Coronary artery (tissue), 2 donors: Measurements from ENCODE around the gene EFNA2.

Experiments used
- DNase-seq: peaks from one replicate; pipeline ENCODE4 v3.0.0-alpha.2; 2017; ENCODE audit warnings: low spot score
- H3K27ac ChIP-seq, 2 donors: fragments of 200-600 bp; sonication (generic); one replicate each; pipeline ENCODE4 v1.5.1; 2016 to 2019
- H3K4me3 ChIP-seq: fragments of 200-600 bp; sonication (generic); 2 replicates; pipeline ENCODE4 v1.5.1; 2016; ENCODE audit warnings: mild to moderate bottlenecking, moderate library complexity
- TF ChIP-seq, protein P1 (sequence below): fragments of 200-600 bp; sonication (generic); IDR thresholded peaks from one replicate; pipeline ENCODE4 v1.5.1; 2019; ENCODE audit warnings: antibody characterized with exemption

Gene EFNA2

GRCh38 chr19:1249990-1250436 lies 35.7 kb upstream of the EFNA2 start:
- DNase-seq: no peak
- Histone ChIP-seq H3K27ac (peak overlapping the region; percentile 93 to 100), H3K4me3 (peak overlapping the region; percentile 96)
- TF ChIP-seq, protein P1, sequence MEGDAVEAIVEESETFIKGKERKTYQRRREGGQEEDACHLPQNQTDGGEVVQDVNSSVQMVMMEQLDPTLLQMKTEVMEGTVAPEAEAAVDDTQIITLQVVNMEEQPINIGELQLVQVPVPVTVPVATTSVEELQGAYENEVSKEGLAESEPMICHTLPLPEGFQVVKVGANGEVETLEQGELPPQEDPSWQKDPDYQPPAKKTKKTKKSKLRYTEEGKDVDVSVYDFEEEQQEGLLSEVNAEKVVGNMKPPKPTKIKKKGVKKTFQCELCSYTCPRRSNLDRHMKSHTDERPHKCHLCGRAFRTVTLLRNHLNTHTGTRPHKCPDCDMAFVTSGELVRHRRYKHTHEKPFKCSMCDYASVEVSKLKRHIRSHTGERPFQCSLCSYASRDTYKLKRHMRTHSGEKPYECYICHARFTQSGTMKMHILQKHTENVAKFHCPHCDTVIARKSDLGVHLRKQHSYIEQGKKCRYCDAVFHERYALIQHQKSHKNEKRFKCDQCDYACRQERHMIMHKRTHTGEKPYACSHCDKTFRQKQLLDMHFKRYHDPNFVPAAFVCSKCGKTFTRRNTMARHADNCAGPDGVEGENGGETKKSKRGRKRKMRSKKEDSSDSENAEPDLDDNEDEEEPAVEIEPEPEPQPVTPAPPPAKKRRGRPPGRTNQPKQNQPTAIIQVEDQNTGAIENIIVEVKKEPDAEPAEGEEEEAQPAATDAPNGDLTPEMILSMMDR: no peak

DNA sequence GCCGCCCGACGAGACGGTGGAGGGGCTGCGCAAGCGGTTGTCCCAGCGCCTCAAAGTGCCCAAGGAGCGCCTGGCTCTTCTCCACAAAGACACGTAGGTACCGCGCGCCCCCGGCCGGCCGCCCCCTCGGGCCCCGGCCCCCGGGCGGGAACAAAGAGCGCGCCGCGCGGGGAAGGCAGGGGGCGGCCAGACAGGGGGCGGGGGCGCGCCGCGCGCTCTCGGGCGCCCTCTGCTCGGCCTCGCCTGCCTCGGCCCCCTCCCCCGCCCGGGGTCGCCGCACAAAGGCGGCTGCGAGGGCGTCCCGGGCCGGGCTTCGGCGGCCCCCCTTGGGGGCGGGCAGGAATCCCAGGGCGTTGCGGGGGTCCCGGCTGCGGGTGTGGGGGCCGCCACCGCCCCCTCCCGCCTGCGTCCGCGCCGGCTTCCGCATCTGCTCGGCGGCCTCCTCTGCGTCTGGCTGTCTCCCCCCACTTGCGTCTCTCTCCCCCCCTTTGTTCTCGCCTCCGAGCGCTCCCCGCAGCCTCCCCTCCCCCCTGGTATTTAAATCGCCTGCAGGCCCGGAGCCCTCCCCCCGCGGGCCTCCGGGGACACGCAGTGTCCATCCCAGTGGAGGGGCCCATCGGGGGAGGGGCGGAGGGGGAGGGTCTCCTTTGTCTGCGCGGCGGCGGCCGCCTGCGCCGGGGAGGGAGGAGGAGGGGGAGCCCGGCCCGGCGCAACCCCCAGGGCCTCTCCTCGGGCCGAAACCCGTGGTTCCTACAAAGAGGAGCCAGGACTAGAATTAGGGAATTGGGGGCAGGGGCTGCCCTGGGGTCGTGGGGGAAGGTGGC lies 35.0 kb upstream of the EFNA2 start:
- no peak for DNase-seq
- Histone ChIP-seq H3K27ac (peak overlapping the region; percentile 93 to 100), H3K4me3 (peak overlapping the region; percentile 96)
- TF ChIP-seq, protein P1: no peak

- Histone ChIP-seq H3K27ac (peak overlapping the region; percentile 93 to 100), H3K4me3 (peak overlapping the region; percentile 96)
- no peak for DNase-seq
- TF ChIP-seq, protein P1: no peak
These were observed 34.1 kb upstream of the EFNA2 start for GRCh38 chr19:1251330-1252220.

GRCh38 chr19:1252221-1252820 lies 33.4 kb upstream of the EFNA2 start:
- TF ChIP-seq, protein P1: no peak
- DNase-seq: peak; percentile 98
- Histone ChIP-seq H3K27ac (peak overlapping the region; percentile 93 to 100), H3K4me3 (peak overlapping the region; percentile 96)

GRCh38 chr19:1252821-1253513 lies 32.7 kb upstream of the EFNA2 start:
- TF ChIP-seq, protein P1: no peak
- H3K4me3 ChIP-seq: peak overlapping the region; percentile 96
- DNase-seq: peak; percentile 98

GRCh38 chr19:1253514-1254080 lies 32.1 kb upstream of the EFNA2 start:
- Histone ChIP-seq H3K27ac (peak overlapping the region; percentile 93 to 100), H3K4me3 (peak overlapping the region; percentile 96)
- DNase-seq: no peak
- TF ChIP-seq, protein P1: no peak

More at GRCh38 chr19:1252821-1253513, 32.7 kb upstream of the EFNA2 start:
- peak overlapping the region; percentile 93 to 100 for H3K27ac ChIP-seq
